Measurements from ENCODE around the gene TMEM52B.
"Not testable (repeated sequence)": the region's sequence is repeated elsewhere in the genome, so short reads cannot be mapped to it uniquely, and the experiment has no call there.

TMEM52B gene

GRCh38 chr12:10170216-10170615 lies 8.6 kb upstream of the TMEM52B start:
- no peak for DNase-seq (ENCODE audit: low read depth in 2 of 3, low spot score in 1 of 3)

- no peak for DNase-seq (ENCODE audit: low read depth in 2 of 3, low spot score in 1 of 3)
Observed at GRCh38 chr12:10171973-10172728, 6.7 kb upstream of the TMEM52B start, which contains the start of gene OLR1. Gene OLR1 (minus strand): TSS chr12:10172132. CDS start chr12:10172077, 55 bp downstream.

- no peak for DNase-seq (ENCODE audit: low read depth in 2 of 3, low spot score in 1 of 3)
Observed at GRCh38 chr12:10174986-10175614, 3.7 kb upstream of the TMEM52B start.

GRCh38 chr12:10175846-10176636 lies 2.8 kb upstream of the TMEM52B start:
- DNase-seq (ENCODE audit: low read depth in 2 of 3, low spot score in 1 of 3), result no peak

- DNase-seq (ENCODE audit: low read depth in 2 of 3, low spot score in 1 of 3), result no peak
Observed at GRCh38 chr12:10179776-10180181, 947 bp downstream of the TMEM52B start.

GRCh38 chr12:10182354-10183049 lies 3.7 kb downstream of the TMEM52B start:
- no peak for DNase-seq (ENCODE audit: low read depth in 2 of 3, low spot score in 1 of 3)

GRCh38 chr12:10184261-10184843 lies 5.5 kb downstream of the TMEM52B start:
- DNase-seq (ENCODE audit: low read depth in 2 of 3, low spot score in 1 of 3), result no peak

- no peak for DNase-seq (ENCODE audit: low read depth in 2 of 3, low spot score in 1 of 3)
Observed at GRCh38 chr12:10186299-10186698, 7.5 kb downstream of the TMEM52B start.

GRCh38 chr12:10186958-10187357 lies 8.1 kb downstream of the TMEM52B start:
- not testable (repeated sequence) for DNase-seq (ENCODE audit: low read depth in 2 of 3, low spot score in 1 of 3)

GRCh38 chr12:10189653-10190052 lies 10.8 kb downstream of the TMEM52B start:
- no peak for DNase-seq (ENCODE audit: low read depth in 2 of 3, low spot score in 1 of 3)

GRCh38 chr12:10190558-10191388 lies 11.9 kb downstream of the TMEM52B start:
- DNase-seq (ENCODE audit: low read depth in 2 of 3, low spot score in 1 of 3), result peak in 1 of 3 donors; percentile 19

GRCh38 chr12:10191865-10192264 lies 13.0 kb downstream of the TMEM52B start:
- DNase-seq (ENCODE audit: low read depth in 2 of 3, low spot score in 1 of 3), result no peak

GRCh38 chr12:10194160-10194670 lies 15.4 kb downstream of the TMEM52B start:
- DNase-seq (ENCODE audit: low read depth in 2 of 3, low spot score in 1 of 3), result no peak

- no peak for DNase-seq (ENCODE audit: low read depth in 2 of 3, low spot score in 1 of 3)
Observed at GRCh38 chr12:10196210-10196609, 17.4 kb downstream of the TMEM52B start.

- no peak for DNase-seq (ENCODE audit: low read depth in 2 of 3, low spot score in 1 of 3)
Observed at GRCh38 chr12:10197879-10198278, 19.0 kb downstream of the TMEM52B start.

- not testable (repeated sequence) for DNase-seq (ENCODE audit: low read depth in 2 of 3, low spot score in 1 of 3)
Observed at GRCh38 chr12:10204495-10204894, 25.7 kb downstream of the TMEM52B start.

- DNase-seq (ENCODE audit: low read depth in 2 of 3, low spot score in 1 of 3), result no peak
Observed at GRCh38 chr12:10205220-10205807, 26.5 kb downstream of the TMEM52B start.

- DNase-seq (ENCODE audit: low read depth in 2 of 3, low spot score in 1 of 3), result no peak
Observed at GRCh38 chr12:10207136-10207535, 28.3 kb downstream of the TMEM52B start.

- no peak for DNase-seq (ENCODE audit: low read depth in 2 of 3, low spot score in 1 of 3)
Observed at GRCh38 chr12:10210225-10210624, 31.4 kb downstream of the TMEM52B start.

All from stimulated activated CD4-positive, alpha-beta T cell treated with anti-CD3 and anti-CD28 coated beads, Interleukin-12 subunit alpha, Interleukin-12 subunit beta, amount 100 ng/mL, for 48 hours (primary cell).